Smooth muscle cell (in vitro differentiated cells): ENCODE results near the gene CCDC33. TPM values are rescaled to one million over a fixed set of nuclear protein-coding genes. Genes with fewer than 3 reads are reported as not detected.

ENCODE experiments used
- DNase-seq: peaks from one replicate; lab custom pipeline; 2025; ENCODE audit not compliant: unreplicated experiment; lab: John Stamatoyannopoulos, UW
- H2AFZ ChIP-seq: fragments of 200-600 bp; sonication (generic); 2 replicates; pipeline ENCODE4 v1.6.0; 2016; ENCODE audit warnings: antibody characterized with exemption, low read depth, mild to moderate bottlenecking
- H3F3A ChIP-seq: fragments of 200-600 bp; sonication (generic); 2 replicates; pipeline ENCODE4 v1.6.0; 2017; ENCODE audit warnings: antibody characterized with exemption, low read depth
- H3K27ac ChIP-seq: fragments of 200-600 bp; sonication (generic); 2 replicates; pipeline ENCODE4 v1.5.1; 2016; ENCODE audit warnings: low read depth, mild to moderate bottlenecking
- H3K27me3 ChIP-seq: fragments of 200-600 bp; sonication (generic); 2 replicates; pipeline ENCODE4 v1.6.1; 2016; ENCODE audit warnings: low read depth, mild to moderate bottlenecking
- H3K36me3 ChIP-seq: fragments of 200-600 bp; sonication (generic); 2 replicates; pipeline ENCODE4 v1.5.1; 2016; ENCODE audit warnings: low read depth
- H3K4me1 ChIP-seq: fragments of 200-600 bp; sonication (generic); 2 replicates; pipeline ENCODE4 v1.5.1; 2016; ENCODE audit warnings: low read depth
- H3K4me2 ChIP-seq: fragments of 200-600 bp; sonication (generic); 2 replicates; pipeline ENCODE4 v1.6.0; 2016; ENCODE audit warnings: mild to moderate bottlenecking
- H3K4me3 ChIP-seq: fragments of 200-600 bp; sonication (generic); 2 replicates; pipeline ENCODE4 v1.5.1; 2016; ENCODE audit warnings: mild to moderate bottlenecking
- H3K79me2 ChIP-seq: fragments of 200-600 bp; sonication (generic); 2 replicates; pipeline ENCODE4 v1.6.0; 2016; ENCODE audit warnings: low read depth, mild to moderate bottlenecking
- H3K9ac ChIP-seq: fragments of 200-600 bp; sonication (generic); 2 replicates; pipeline ENCODE4 v1.6.0; 2016; ENCODE audit warnings: low read depth
- H3K9me3 ChIP-seq: fragments of 200-600 bp; sonication (generic); replicated peaks from 2 replicates; pipeline ENCODE4 v1.5.1; 2016; ENCODE audit warnings: low read depth
- H4K20me1 ChIP-seq: fragments of 200-600 bp; sonication (generic); 2 replicates; pipeline ENCODE4 v1.6.0; 2016; ENCODE audit warnings: low read depth
- WGBS: methylation state at CpG from one replicate; pipeline ENCODE4 v1.1.7; 2016; ENCODE audit warnings: low lambda C conversion rate; 5-methylcytosine and 5-hydroxymethylcytosine counted together
- polyA plus RNA-seq: library from polyadenylated mRNA; unstranded; fragments of >200 nt; fragmentation: Nextera tagmentation; extraction: Ambion mirVana; gene quantifications from 2 replicates; pipeline ENCODE4 v1.2.1, GENCODE V29; 2016
- total RNA-seq: library from RNA; depleted of rRNA; stranded (reverse); fragments of >200 nt; gene quantifications from 2 replicates; pipeline ENCODE4 v1.2.3, GENCODE V29; 2014
- TF ChIP-seq, protein P1 (sequence below): fragments of 200-600 bp; sonication (generic); IDR thresholded peaks from 2 replicates; pipeline ENCODE4 v1.5.1; 2017; ENCODE audit warnings: borderline replicate concordance, mild to moderate bottlenecking, antibody characterized with exemption; ENCODE audit not compliant: insufficient read depth, poor library complexity, severe bottlenecking

Gene CCDC33
- total and polyA plus RNA-seq, 2 experiments from 2014 or later = 3.8 to 5.8 TPM

DNA sequence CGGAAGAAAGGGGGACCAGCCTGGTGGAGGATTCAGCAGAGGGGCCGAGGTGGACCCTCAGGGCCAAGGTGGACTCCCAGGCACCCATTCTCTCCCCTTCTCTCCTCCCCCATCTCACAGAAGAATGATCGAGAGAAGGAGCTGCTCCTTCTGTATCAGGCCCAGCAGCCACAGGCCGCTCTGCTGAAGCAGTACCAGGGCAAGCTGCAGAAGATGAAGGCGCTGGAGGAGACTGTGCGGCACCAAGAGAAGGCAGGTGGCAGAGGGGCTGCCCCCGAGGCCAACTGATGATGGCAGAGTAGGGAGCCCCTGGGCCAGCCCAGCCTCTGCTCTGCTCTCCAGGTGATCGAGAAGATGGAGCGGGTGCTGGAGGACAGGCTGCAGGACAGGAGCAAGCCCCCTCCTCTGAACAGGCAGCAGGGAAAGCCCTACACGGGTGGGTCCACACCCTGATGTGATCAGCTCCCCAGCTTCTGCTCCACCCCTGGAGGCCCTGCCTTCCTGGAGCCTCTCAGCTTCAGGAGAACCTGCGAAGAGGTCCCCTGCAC is 94.8 kb downstream of the CCDC33 start:
- 93% methylated on average over 9 of the region's 11 CpGs for WGBS
- Histone ChIP-seq H3K36me3 (no peaks in the 10 kb centered on the region), H3K27ac (no peak overlapping the region), H3K9me3 (no peaks in the 10 kb centered on the region), H4K20me1 (no peaks in the 10 kb centered on the region), H3K79me2 (no peaks in the 10 kb centered on the region), H3K9ac (no peak overlapping the region), H3K4me2 (no peak overlapping the region), H3K27me3 (no peaks in the 10 kb centered on the region), H3K4me1 (no peaks in the 10 kb centered on the region), H3F3A (no peaks in the 10 kb centered on the region), H3K4me3 (no peak overlapping the region), H2AFZ (no peak overlapping the region)
- DNase-seq = no peak
- TF ChIP-seq, protein P1, sequence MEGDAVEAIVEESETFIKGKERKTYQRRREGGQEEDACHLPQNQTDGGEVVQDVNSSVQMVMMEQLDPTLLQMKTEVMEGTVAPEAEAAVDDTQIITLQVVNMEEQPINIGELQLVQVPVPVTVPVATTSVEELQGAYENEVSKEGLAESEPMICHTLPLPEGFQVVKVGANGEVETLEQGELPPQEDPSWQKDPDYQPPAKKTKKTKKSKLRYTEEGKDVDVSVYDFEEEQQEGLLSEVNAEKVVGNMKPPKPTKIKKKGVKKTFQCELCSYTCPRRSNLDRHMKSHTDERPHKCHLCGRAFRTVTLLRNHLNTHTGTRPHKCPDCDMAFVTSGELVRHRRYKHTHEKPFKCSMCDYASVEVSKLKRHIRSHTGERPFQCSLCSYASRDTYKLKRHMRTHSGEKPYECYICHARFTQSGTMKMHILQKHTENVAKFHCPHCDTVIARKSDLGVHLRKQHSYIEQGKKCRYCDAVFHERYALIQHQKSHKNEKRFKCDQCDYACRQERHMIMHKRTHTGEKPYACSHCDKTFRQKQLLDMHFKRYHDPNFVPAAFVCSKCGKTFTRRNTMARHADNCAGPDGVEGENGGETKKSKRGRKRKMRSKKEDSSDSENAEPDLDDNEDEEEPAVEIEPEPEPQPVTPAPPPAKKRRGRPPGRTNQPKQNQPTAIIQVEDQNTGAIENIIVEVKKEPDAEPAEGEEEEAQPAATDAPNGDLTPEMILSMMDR = no peak

DNA sequence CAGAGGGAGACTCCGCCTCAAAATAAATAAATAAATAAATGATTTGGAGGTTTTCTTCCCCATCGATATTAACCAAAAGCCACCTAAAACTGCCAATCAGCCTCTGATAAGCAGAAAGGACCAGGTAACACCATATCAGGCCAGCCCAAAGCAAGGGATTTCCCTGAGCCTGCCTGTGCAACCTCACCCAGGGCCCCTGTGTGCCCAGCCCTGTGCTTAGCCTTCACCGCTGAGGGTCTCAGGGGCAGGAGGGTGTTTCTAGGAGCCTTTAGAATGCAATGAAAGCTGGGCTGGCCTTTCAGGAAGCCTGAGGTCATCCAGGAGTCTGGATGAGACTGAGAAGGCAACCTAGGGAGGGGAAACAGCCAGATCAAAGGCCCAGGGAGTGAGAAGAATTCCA is 95.9 kb downstream of the CCDC33 start:
- no peaks in the 10 kb centered on the region for H3K4me1 ChIP-seq
- no peak overlapping the region for H3K4me3 ChIP-seq
- no peak overlapping the region for H3K4me2 ChIP-seq
- H3K27ac ChIP-seq = no peak overlapping the region
- H3K79me2 ChIP-seq = no peaks in the 10 kb centered on the region
- no peaks in the 10 kb centered on the region for H3K27me3 ChIP-seq
- H3K36me3 ChIP-seq = no peaks in the 10 kb centered on the region
- H3K9ac ChIP-seq = no peak overlapping the region
- H3F3A ChIP-seq = no peaks in the 10 kb centered on the region
- WGBS = 94% methylated on average over 3 of the region's 3 CpGs
- TF ChIP-seq, protein P1 = no peak
- DNase-seq = no peak
- no peaks in the 10 kb centered on the region for H4K20me1 ChIP-seq
- no peak overlapping the region for H2AFZ ChIP-seq
- H3K9me3 ChIP-seq = no peaks in the 10 kb centered on the region

DNA sequence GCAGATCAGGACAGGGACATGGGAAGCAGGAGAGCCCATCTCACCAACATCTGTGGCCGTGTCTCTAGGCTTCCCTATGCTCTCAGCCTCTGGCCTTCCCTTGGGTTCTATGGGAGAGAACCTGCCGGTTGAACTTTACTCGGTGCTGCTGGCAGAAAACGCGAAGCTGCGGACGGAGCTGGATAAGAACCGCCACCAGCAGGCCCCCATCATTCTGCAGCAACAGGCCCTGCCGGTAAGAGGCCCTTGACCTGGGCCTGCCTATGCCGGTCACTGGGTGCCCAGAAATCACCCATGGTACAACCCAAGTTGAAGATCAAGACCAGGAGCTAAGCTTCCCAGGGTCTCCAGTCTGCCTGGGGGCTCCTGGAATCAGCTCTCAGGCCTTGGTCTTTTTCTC is 96.5 kb downstream of the CCDC33 start:
- Histone ChIP-seq H3K27me3 (no peaks in the 10 kb centered on the region), H3K4me3 (no peak overlapping the region), H3K27ac (no peak overlapping the region), H3K9me3 (no peaks in the 10 kb centered on the region), H3K9ac (no peak overlapping the region), H3K4me2 (no peak overlapping the region), H4K20me1 (no peaks in the 10 kb centered on the region), H3K36me3 (no peaks in the 10 kb centered on the region), H2AFZ (no peak overlapping the region), H3K4me1 (no peaks in the 10 kb centered on the region), H3K79me2 (no peaks in the 10 kb centered on the region), H3F3A (no peaks in the 10 kb centered on the region)
- TF ChIP-seq, protein P1 = no peak
- no peak for DNase-seq
- WGBS = 95% methylated on average over 10 of the region's 10 CpGs

DNA sequence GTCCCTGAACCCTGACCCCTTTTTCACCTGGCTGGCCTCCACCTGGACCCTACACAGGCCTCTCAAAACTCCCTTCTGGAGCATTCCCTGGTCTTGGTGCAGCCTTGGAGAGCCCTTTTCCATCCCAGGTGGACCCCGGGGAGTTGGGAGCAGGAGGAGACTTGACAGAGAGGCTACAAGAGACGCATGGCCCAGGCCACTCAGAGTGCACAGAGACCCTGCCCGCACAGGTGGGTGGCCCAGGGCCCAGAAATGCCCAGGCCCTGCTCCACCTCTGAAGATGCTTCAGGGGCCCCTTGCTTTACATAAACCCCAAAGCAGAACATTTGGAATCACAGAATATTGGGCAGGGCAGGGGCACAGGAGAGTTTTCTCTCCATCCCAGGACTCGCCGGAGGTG is 97.0 kb downstream of the CCDC33 start:
- no peaks in the 10 kb centered on the region for H3K36me3 ChIP-seq
- H3K9me3 ChIP-seq = no peaks in the 10 kb centered on the region
- TF ChIP-seq, protein P1 = no peak
- no peak overlapping the region for H3K9ac ChIP-seq
- H3F3A ChIP-seq = no peaks in the 10 kb centered on the region
- no peaks in the 10 kb centered on the region for H4K20me1 ChIP-seq
- H3K4me3 ChIP-seq = no peak overlapping the region
- H3K79me2 ChIP-seq = no peaks in the 10 kb centered on the region
- H3K4me1 ChIP-seq = no peaks in the 10 kb centered on the region
- H3K27me3 ChIP-seq = no peaks in the 10 kb centered on the region
- 92% methylated on average over 5 of the region's 5 CpGs for WGBS
- no peak overlapping the region for H2AFZ ChIP-seq
- no peak for DNase-seq
- no peak overlapping the region for H3K27ac ChIP-seq
- H3K4me2 ChIP-seq = no peak overlapping the region
